CD4-positive, alpha-beta T cell treated with Interleukin-15 for 4 hours (primary cell): Measurements from ENCODE around the gene KCNMB4.
"Not testable (repeated sequence)": the region's sequence is repeated elsewhere in the genome, so short reads cannot be mapped to it uniquely, and the experiment has no call there.

ENCODE experiments used
- DNase-seq: peaks from one replicate; pipeline ENCODE4 v3.0.0-alpha.2; 2020; ENCODE audit warnings: low spot score

The KCNMB4 gene

GRCh38 chr12:70372881-70373280 lies 6.8 kb downstream of the KCNMB4 start:
- DNase-seq = no peak

- no peak for DNase-seq
Observed at GRCh38 chr12:70379846-70380245, 13.8 kb downstream of the KCNMB4 start.

GRCh38 chr12:70383484-70383883 lies 17.4 kb downstream of the KCNMB4 start:
- DNase-seq = no peak

- no peak for DNase-seq
Observed at GRCh38 chr12:70383886-70384285, 17.8 kb downstream of the KCNMB4 start.

- DNase-seq = no peak
Observed at GRCh38 chr12:70386771-70387170, 20.7 kb downstream of the KCNMB4 start.

- no peak for DNase-seq
Observed at GRCh38 chr12:70389678-70390077, 23.6 kb downstream of the KCNMB4 start.

- not testable (repeated sequence) for DNase-seq
Observed at GRCh38 chr12:70392631-70393030, 26.5 kb downstream of the KCNMB4 start.

GRCh38 chr12:70393787-70394499 lies 27.9 kb downstream of the KCNMB4 start:
- no peak for DNase-seq

- DNase-seq = no peak
Observed at GRCh38 chr12:70398002-70398401, 31.9 kb downstream of the KCNMB4 start.

- DNase-seq = no peak
Observed at GRCh38 chr12:70398862-70399261, 32.8 kb downstream of the KCNMB4 start.

- DNase-seq = no peak
Observed at GRCh38 chr12:70399311-70399710, 33.2 kb downstream of the KCNMB4 start.

GRCh38 chr12:70400124-70400523 lies 34.0 kb downstream of the KCNMB4 start:
- DNase-seq = no peak

- DNase-seq = no peak
Observed at GRCh38 chr12:70402597-70402996, 36.5 kb downstream of the KCNMB4 start.

GRCh38 chr12:70403826-70404225 lies 37.7 kb downstream of the KCNMB4 start:
- DNase-seq = no peak

GRCh38 chr12:70408004-70408790 lies 42.1 kb downstream of the KCNMB4 start:
- DNase-seq = no peak

GRCh38 chr12:70415987-70416386 lies 49.9 kb downstream of the KCNMB4 start:
- no peak for DNase-seq

- no peak for DNase-seq
Observed at GRCh38 chr12:70417121-70417520, 51.0 kb downstream of the KCNMB4 start.

- DNase-seq = no peak
Observed at GRCh38 chr12:70418101-70418500, 52.0 kb downstream of the KCNMB4 start.

GRCh38 chr12:70422631-70423030 lies 56.5 kb downstream of the KCNMB4 start:
- no peak for DNase-seq

- no peak for DNase-seq
Observed at GRCh38 chr12:70426620-70427019, 60.5 kb downstream of the KCNMB4 start.

- DNase-seq = no peak
Observed at GRCh38 chr12:70427611-70428010, 61.5 kb downstream of the KCNMB4 start.

GRCh38 chr12:70430400-70430799 lies 64.3 kb downstream of the KCNMB4 start:
- no peak for DNase-seq

GRCh38 chr12:70436836-70437235 lies 70.7 kb downstream of the KCNMB4 start:
- no peak for DNase-seq
